Measurements from ENCODE around the gene TRABD2B. TPM values are rescaled to one million over a fixed set of nuclear protein-coding genes. Genes with fewer than 3 reads are reported as not detected.

Gene TRABD2B
- total RNA-seq, 1 experiment from 2014 or later, result 10.3 TPM

DNA sequence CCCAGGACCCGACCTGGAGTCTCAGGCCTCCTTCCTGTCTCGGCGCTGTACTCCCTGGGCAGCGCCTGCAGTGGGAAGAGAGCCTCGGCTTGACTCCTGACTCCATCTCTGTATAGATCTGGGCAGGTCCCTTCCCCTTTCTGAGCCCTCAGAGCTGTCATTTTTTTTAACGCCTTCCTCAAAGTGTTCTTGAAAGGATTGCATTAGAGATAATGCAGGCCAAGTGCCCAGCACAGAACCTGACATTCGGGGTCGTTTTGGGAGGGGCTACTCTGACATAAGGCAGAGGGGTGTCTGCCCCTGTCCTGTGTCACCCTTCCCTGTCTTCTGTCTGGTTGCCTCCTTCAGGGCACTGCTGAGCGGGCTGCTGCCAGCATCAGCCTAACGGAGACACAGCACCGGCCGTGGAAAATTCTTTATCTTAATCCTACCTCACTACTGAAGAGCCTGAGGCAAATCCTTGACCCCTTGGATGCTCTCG lies 271.6 kb downstream of the TRABD2B start:
- CTCF ChIA-PET, result interaction anchor here (0.5 to 5.9 kb wide), 104 partner anchors 9 to 805 kb away, joined by 3 to 133 read pairs (median 5); partner anchors contain the start of genes FOXD2 and TRABD2B
- H3K4me1 Mint-ChIP-seq, result peaks cover 15% of the 10 kb centered on the region
- DNase-seq (ENCODE audit: low spot score), result no peak
- peaks cover 71% of the 10 kb centered on the region for H3K27me3 Mint-ChIP-seq (ENCODE audit: low read depth)
- peak overlapping the region; percentile 39 for H3K4me3 Mint-ChIP-seq
- H3K27ac Mint-ChIP-seq, result no peak overlapping the region
- H3K9me3 Mint-ChIP-seq, result no peaks in the 10 kb centered on the region
- peak; percentile 16; the same call in 1 of the 2 replicates for ATAC-seq
- POLR2A ChIA-PET, result interaction anchor here (0.7 kb wide), 2 partner anchors 16 to 30 kb away, joined by 3 read pairs; no protein-coding TSS in a partner anchor
- H3K36me3 Mint-ChIP-seq, result no peaks in the 10 kb centered on the region
- no peak for TF ChIP-seq AR (CRISPR knock-in tag; IDR thresholded peaks at IDR 0.05)
- TF ChIP-seq OVOL2 (CRISPR knock-in tag; IDR thresholded peaks at IDR 0.05; ENCODE audit: borderline replicate concordance), result no peak
- TF ChIP-seq ZSCAN18 (CRISPR knock-in tag; IDR thresholded peaks at IDR 0.05), result no peak
- TF ChIP-seq, protein P1, sequence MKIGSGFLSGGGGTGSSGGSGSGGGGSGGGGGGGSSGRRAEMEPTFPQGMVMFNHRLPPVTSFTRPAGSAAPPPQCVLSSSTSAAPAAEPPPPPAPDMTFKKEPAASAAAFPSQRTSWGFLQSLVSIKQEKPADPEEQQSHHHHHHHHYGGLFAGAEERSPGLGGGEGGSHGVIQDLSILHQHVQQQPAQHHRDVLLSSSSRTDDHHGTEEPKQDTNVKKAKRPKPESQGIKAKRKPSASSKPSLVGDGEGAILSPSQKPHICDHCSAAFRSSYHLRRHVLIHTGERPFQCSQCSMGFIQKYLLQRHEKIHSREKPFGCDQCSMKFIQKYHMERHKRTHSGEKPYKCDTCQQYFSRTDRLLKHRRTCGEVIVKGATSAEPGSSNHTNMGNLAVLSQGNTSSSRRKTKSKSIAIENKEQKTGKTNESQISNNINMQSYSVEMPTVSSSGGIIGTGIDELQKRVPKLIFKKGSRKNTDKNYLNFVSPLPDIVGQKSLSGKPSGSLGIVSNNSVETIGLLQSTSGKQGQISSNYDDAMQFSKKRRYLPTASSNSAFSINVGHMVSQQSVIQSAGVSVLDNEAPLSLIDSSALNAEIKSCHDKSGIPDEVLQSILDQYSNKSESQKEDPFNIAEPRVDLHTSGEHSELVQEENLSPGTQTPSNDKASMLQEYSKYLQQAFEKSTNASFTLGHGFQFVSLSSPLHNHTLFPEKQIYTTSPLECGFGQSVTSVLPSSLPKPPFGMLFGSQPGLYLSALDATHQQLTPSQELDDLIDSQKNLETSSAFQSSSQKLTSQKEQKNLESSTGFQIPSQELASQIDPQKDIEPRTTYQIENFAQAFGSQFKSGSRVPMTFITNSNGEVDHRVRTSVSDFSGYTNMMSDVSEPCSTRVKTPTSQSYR (CRISPR knock-in tag; IDR thresholded peaks at IDR 0.05), result no peak
- TF ChIP-seq MYBL2 (CRISPR knock-in tag; IDR thresholded peaks at IDR 0.05), result no peak
- TF ChIP-seq E2F4 (CRISPR knock-in tag; IDR thresholded peaks at IDR 0.05; ENCODE audit: borderline replicate concordance, low read depth), result no peak
- no peak for TF ChIP-seq NFYB (CRISPR knock-in tag; conservative IDR thresholded peaks at IDR 0.05; ENCODE audit: low read depth)

GRCh38 chr1:47725000-47725473 lies 272.1 kb downstream of the TRABD2B start:
- Mint-ChIP-seq H3K4me3 (peak overlapping the region; percentile 39), H3K9me3 (no peaks in the 10 kb centered on the region), H3K4me1 (peaks cover 15% of the 10 kb centered on the region), H3K36me3 (no peaks in the 10 kb centered on the region), H3K27me3 (ENCODE audit: low read depth) (peaks cover 71% of the 10 kb centered on the region), H3K27ac (no peak overlapping the region)
- DNase-seq (ENCODE audit: low spot score) (peak; percentile 77), ATAC-seq (peak; percentile 77)
- ChIA-PET POLR2A (no interaction called here), CTCF (interaction anchor here (0.6 to 5.9 kb wide), 13 partner anchors 14 to 806 kb away, joined by 3 to 133 read pairs (median 4); partner anchors contain the start of genes FOXD2 and TRABD2B)
- no peak for TF ChIP-seq CBFB (CRISPR knock-in tag; IDR thresholded peaks at IDR 0.05; ENCODE audit: low read depth)
- no peak for TF ChIP-seq ZNF671 (CRISPR knock-in tag; IDR thresholded peaks at IDR 0.05)
- TF ChIP-seq NFE2L1 (CRISPR knock-in tag; IDR thresholded peaks at IDR 0.05), result no peak
- no peak for TF ChIP-seq ZNF396 (CRISPR knock-in tag; IDR thresholded peaks at IDR 0.05; ENCODE audit: borderline replicate concordance)
- TF ChIP-seq ESRRA (CRISPR knock-in tag; IDR thresholded peaks at IDR 0.05; ENCODE audit: borderline replicate concordance), result no peak
- TF ChIP-seq AR (CRISPR knock-in tag; IDR thresholded peaks at IDR 0.05), result no peak
- no peak for TF ChIP-seq ETV6 (CRISPR knock-in tag; IDR thresholded peaks at IDR 0.05)
- TF ChIP-seq ATF1 (CRISPR knock-in tag; IDR thresholded peaks at IDR 0.05), result no peak
- no peak for TF ChIP-seq USF2 (CRISPR knock-in tag; IDR thresholded peaks at IDR 0.05)
- no peak for TF ChIP-seq E2F1 (CRISPR knock-in tag; IDR thresholded peaks at IDR 0.05)
- TF ChIP-seq, protein P2, sequence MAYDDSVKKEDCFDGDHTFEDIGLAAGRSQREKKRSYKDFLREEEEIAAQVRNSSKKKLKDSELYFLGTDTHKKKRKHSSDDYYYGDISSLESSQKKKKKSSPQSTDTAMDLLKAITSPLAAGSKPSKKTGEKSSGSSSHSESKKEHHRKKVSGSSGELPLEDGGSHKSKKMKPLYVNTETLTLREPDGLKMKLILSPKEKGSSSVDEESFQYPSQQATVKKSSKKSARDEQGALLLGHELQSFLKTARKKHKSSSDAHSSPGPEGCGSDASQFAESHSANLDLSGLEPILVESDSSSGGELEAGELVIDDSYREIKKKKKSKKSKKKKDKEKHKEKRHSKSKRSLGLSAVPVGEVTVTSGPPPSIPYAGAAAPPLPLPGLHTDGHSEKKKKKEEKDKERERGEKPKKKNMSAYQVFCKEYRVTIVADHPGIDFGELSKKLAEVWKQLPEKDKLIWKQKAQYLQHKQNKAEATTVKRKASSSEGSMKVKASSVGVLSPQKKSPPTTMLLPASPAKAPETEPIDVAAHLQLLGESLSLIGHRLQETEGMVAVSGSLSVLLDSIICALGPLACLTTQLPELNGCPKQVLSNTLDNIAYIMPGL (CRISPR knock-in tag; IDR thresholded peaks at IDR 0.05), result peak; percentile 78

Measured in WTC11 (cell line).